Heart left ventricle (tissue), 16 donors: ENCODE data around the gene PLIN4. TPM values are rescaled to one million over a fixed set of nuclear protein-coding genes. Genes with fewer than 3 reads are reported as not detected.

ENCODE experiments used
- ATAC-seq, 4 donors: fragments of 200-7000 bp; cut with Tn5 transposase; one replicate each; pipeline ENCODE4 v1.9.1; 2020 to 2022; ENCODE audit warnings: moderate library complexity in 4 of 4, mild to moderate bottlenecking in 3 of 4, moderate number of reproducible peaks in 1 of 4
- DNase-seq, 5 donors: peaks; one replicate each; pipeline ENCODE4 v3.0.0-alpha.2; 2020
- H3K27ac ChIP-seq, 12 donors: fragments of 200-600 bp; sonication (generic) in 4 of 12; one replicate each; pipeline versions ENCODE4 v1.5.0 to v1.8.0; 2016 to 2022; ENCODE audit warnings: mild to moderate bottlenecking in 2 of 12
- H3K27me3 ChIP-seq, 9 donors: fragments of 200-600 bp; sonication (generic) in 2 of 9; one replicate each; pipeline versions ENCODE4 v1.5.1 to v1.8.0; 2016 to 2022; ENCODE audit warnings: mild to moderate bottlenecking in 3 of 9
- H3K36me3 ChIP-seq, 9 donors: fragments of 200-600 bp; sonication (generic) in 2 of 9; one replicate each; pipeline versions ENCODE4 v1.5.0 to v1.8.0; 2018 to 2022; ENCODE audit warnings: mild to moderate bottlenecking in 2 of 9
- H3K4me1 ChIP-seq, 12 donors: fragments of 200-600 bp; sonication (generic) in 4 of 12; one replicate each; pipeline versions ENCODE4 v1.5.0 to v1.8.0; 2016 to 2022; ENCODE audit warnings: mild to moderate bottlenecking in 3 of 12
- H3K4me3 ChIP-seq, 12 donors: fragments of 200-600 bp; sonication (generic) in 4 of 12; one replicate each; pipeline versions ENCODE4 v1.5.0 to v1.8.0; 2017 to 2022; ENCODE audit warnings: mild to moderate bottlenecking in 9 of 12, moderate library complexity in 4 of 12
- H3K9me3 ChIP-seq, 12 donors: fragments of 200-600 bp; sonication (generic) in 4 of 12; one replicate each; pipeline versions ENCODE4 v1.5.0 to v1.8.0; 2016 to 2022; ENCODE audit warnings: mild to moderate bottlenecking in 1 of 12
- POLR2A ChIP-seq, 2 donors: fragments of 450-650 bp; IDR thresholded peaks; one replicate each; pipeline ENCODE4 v1.6.1; 2017; ENCODE audit warnings: antibody characterized with exemption in 2 of 2, mild to moderate bottlenecking in 2 of 2, moderate library complexity in 2 of 2
- WGBS, 4 donors: extraction: QIAGEN DNeasy Blood & Tissue Kit in 2 of 4; methylation state at CpG; one replicate each; pipeline versions ENCODE4 v1.1.5 to v1.1.7; 2013 to 2018; 5-methylcytosine and 5-hydroxymethylcytosine counted together
- intact Hi-C, 10 donors: fragments of 100-400 bp; cut with DNase I; formaldehyde crosslinking; loops; one replicate each; pipeline versions ENCODE4 v1.11.1 to v1.14.2; 2022
- polyA plus RNA-seq, 2 donors: library from polyadenylated mRNA; stranded (reverse); fragments of 200-250 nt; gene quantifications; one replicate each; pipeline ENCODE4 v1.2.3, GENCODE V29; 2013
- total RNA-seq, 9 donors: library from RNA; depleted of rRNA in 2 of 9; stranded (reverse); fragments of >200 nt in 2 of 9; fragmentation: NEBNext Ultra II Directional in 3 of 9; extraction: Animal tissue kit (Norgen Biotek cat#: 25700) in 3 of 9; gene quantifications; one replicate each; pipeline versions ENCODE4 v1.1.0 to v1.2.4, GENCODE V29; 2016 to 2023
- TF ChIP-seq, protein P1 (sequence below), 12 donors: fragments of 200-600 bp; sonication (generic) in 4 of 12; IDR thresholded peaks; one replicate each; pipeline versions ENCODE4 v1.5.0 to v1.8.0; 2018 to 2022; ENCODE audit warnings: antibody characterized with exemption in 12 of 12, mild to moderate bottlenecking in 5 of 12
- donor health status: ischemic (EF 13 %, LVEDD 7.1; RV severe dilation, severe dysfunction).
- donor health status: healthy with polysubstance abuse.
- donor health status: DM: no; HTN: yes; CAD: no.
- donor health status: DM: no; HTN: no; CAD: no.
- donor health status: ischemic (EF 25% LVEDD 6.9; RV normal size, moderate dysfunction).
- donor health status: ischemic (EF 25% LVEDD 5.7; RV mildly dilated, moderate dysfunction).
- donor health status: healthy.
- donor health status: DM: yes; HTN: yes; CAD: no.
- donor health status: ischemic (EF 35%, LVEDD 5.7; RV mildly dilated, moderate dysfunction).
- donor health status: nonischemic (EF 11% LVEDD 7.7; RV severe dilation, severe dysfunction).
- donor health status: DM: yes; HTN: yes; CAD: no.
- donor health status: PGD.
- donor health status: ischemic (EF 29% LVEDD 5.4; RV normal size, mild dysfunction).
- donor health status: nonischemic (EF 23%, LVEDD 6.1; RV moderate dilation, normal function).

The PLIN4 gene
- total and polyA plus RNA-seq, 11 donors, result 55.5 to 292 (median 174) TPM

GRCh38 chr19:4534836-4535658 is 16.8 kb upstream of the PLIN4 start, which contains the start of gene PLIN5:
PLIN5 (minus strand) TSS chr19:4535224; CDS start chr19:4534074, 1,150 bp downstream.
- TF ChIP-seq POLR2A (IDR thresholded peaks at IDR 0.05), result peak; percentile 50 to 67
- TF ChIP-seq, protein P1, sequence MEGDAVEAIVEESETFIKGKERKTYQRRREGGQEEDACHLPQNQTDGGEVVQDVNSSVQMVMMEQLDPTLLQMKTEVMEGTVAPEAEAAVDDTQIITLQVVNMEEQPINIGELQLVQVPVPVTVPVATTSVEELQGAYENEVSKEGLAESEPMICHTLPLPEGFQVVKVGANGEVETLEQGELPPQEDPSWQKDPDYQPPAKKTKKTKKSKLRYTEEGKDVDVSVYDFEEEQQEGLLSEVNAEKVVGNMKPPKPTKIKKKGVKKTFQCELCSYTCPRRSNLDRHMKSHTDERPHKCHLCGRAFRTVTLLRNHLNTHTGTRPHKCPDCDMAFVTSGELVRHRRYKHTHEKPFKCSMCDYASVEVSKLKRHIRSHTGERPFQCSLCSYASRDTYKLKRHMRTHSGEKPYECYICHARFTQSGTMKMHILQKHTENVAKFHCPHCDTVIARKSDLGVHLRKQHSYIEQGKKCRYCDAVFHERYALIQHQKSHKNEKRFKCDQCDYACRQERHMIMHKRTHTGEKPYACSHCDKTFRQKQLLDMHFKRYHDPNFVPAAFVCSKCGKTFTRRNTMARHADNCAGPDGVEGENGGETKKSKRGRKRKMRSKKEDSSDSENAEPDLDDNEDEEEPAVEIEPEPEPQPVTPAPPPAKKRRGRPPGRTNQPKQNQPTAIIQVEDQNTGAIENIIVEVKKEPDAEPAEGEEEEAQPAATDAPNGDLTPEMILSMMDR (IDR thresholded peaks at IDR 0.05), result no peak
- H3K27me3 ChIP-seq, result peaks cover 0 to 8% (median 0%) of the 10 kb centered on the region in 9 donors
- intact Hi-C loops, result no loop called here
- H3K4me3 ChIP-seq, result peak within 1 kb of the TSS in 11 of 12 donors; percentile 17 to 63 (median 48)
- 8 to 22% (median 11%) methylated on average over 20 to 49 of the region's 49 CpGs for WGBS, 4 donors
- peaks cover 0 to 37% (median 13%) of the 10 kb centered on the region in 12 donors for H3K4me1 ChIP-seq
- DNase-seq, result peak; percentile 79 to 89 (median 87)
- ATAC-seq, result peak; percentile 84 to 89 (median 88)
- H3K36me3 ChIP-seq, result no peaks in the 10 kb centered on the region
- peaks cover 0 to under 1% (median 0%) of the 10 kb centered on the region in 12 donors for H3K9me3 ChIP-seq
- peak within 1 kb of the TSS; percentile 41 to 89 (median 74) for H3K27ac ChIP-seq

- Histone ChIP-seq H3K4me3 (peak overlapping the region in 2 of 12 donors; percentile 57 to 63), H3K27me3 (peaks cover 0 to 8% (median 0%) of the 10 kb centered on the region in 9 donors), H3K9me3 (no peaks in the 10 kb centered on the region), H3K27ac (peak overlapping the region in 6 of 12 donors; percentile 41 to 89 (median 74)), H3K4me1 (peaks cover 0 to 33% (median 12%) of the 10 kb centered on the region in 12 donors), H3K36me3 (no peaks in the 10 kb centered on the region)
- WGBS, 4 donors, result 84 to 87% (median 85%) methylated on average over 6 to 9 of the region's 9 CpGs
- no peak for DNase-seq
- intact Hi-C loops, result no loop called here
- ATAC-seq, result no peak
- TF ChIP-seq, protein P1 (IDR thresholded peaks at IDR 0.05), result no peak
These were observed 15.6 kb upstream of the PLIN4 start for GRCh38 chr19:4533835-4534424.

DNA sequence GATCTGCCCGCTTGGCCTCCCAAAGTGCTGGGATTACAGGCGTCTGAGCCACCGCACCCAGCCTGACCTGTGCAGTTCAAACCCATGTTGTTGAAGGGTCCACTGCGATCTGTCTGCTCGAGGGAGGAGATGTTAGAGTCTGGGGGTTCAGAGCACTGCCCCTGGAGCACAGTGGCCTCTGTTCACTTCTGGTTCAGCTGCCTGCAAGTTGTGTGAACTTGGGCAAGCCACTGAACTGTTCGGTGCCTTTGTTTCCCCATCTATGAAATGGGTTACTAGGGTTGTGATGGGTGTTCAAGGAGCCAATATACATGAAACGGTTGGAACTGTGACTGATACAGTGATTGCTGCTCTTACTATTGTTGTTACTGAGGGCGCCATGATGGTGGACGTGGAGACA is 15.0 kb upstream of the PLIN4 start:
- 78 to 89% (median 82%) methylated on average over 5 to 9 of the region's 9 CpGs for WGBS, 4 donors
- H3K4me3 ChIP-seq, result no peak overlapping the region
- no peaks in the 10 kb centered on the region for H3K9me3 ChIP-seq
- no peaks in the 10 kb centered on the region for H3K36me3 ChIP-seq
- H3K27ac ChIP-seq, result no peak overlapping the region
- ATAC-seq, result no peak
- TF ChIP-seq, protein P1 (IDR thresholded peaks at IDR 0.05), result no peak
- TF ChIP-seq POLR2A (IDR thresholded peaks at IDR 0.05), result no peak
- peaks cover 0 to 7% (median 0%) of the 10 kb centered on the region in 9 donors for H3K27me3 ChIP-seq
- intact Hi-C loops, result no loop called here
- no peak for DNase-seq
- H3K4me1 ChIP-seq, result peaks cover 0 to 33% (median 12%) of the 10 kb centered on the region in 12 donors

- peaks cover 0 to 30% (median 12%) of the 10 kb centered on the region in 12 donors for H3K4me1 ChIP-seq
- WGBS, 4 donors, result 60 to 68% (median 64%) methylated on average over 26 to 28 of the region's 28 CpGs
- intact Hi-C loops, result no loop called here
- H3K4me3 ChIP-seq, result no peak overlapping the region
- no peaks in the 10 kb centered on the region for H3K36me3 ChIP-seq
- no peak for DNase-seq
- no peak overlapping the region for H3K27ac ChIP-seq
- ATAC-seq, result no peak
- no peaks in the 10 kb centered on the region for H3K9me3 ChIP-seq
- no peaks in the 10 kb centered on the region for H3K27me3 ChIP-seq
- TF ChIP-seq, protein P1 (IDR thresholded peaks at IDR 0.05), result no peak
- TF ChIP-seq POLR2A (IDR thresholded peaks at IDR 0.05), result no peak
These were observed 13.4 kb upstream of the PLIN4 start for GRCh38 chr19:4531562-4532165.
